ENCODE measurements around the gene HSD11B1L.

DNA sequence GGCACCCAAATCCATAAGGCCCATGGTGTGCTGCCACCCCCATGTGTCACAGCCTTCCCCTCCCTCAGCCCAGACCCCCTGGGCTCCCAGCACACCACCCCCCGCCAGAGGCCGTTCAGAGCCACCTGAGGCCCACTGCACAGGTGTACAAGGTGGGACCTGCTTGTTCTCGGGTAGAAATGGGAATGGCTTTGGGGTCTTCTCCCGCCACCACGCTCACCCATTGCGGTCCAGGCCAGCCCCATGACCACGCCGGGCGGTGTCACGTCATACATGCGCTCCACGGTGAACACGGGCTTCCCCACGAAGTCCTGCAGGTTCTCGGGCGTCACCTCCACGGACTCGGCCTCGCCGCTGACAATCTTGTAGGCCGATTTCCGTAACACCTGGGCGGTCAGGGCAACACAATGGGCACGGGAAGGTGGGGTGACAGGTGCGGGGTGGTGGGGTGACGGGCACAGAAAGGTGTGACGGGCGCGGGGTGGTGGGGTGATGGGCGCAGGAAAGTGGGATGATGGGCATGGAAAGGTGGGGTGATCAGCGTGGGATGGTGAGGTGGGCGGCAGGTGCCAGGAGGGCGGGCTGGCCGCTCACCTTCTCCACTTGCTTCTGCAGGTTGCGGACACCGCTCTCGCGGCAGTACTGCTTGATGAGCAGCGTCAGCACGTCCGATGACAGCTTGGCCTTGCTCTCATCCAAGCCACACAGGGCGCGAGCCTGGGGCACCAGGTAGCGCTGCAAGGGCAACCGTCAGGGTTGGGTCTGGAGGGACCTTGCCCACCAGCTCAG, 13.5 kb downstream of the HSD11B1L start:
- TF ChIP-seq, protein P1, sequence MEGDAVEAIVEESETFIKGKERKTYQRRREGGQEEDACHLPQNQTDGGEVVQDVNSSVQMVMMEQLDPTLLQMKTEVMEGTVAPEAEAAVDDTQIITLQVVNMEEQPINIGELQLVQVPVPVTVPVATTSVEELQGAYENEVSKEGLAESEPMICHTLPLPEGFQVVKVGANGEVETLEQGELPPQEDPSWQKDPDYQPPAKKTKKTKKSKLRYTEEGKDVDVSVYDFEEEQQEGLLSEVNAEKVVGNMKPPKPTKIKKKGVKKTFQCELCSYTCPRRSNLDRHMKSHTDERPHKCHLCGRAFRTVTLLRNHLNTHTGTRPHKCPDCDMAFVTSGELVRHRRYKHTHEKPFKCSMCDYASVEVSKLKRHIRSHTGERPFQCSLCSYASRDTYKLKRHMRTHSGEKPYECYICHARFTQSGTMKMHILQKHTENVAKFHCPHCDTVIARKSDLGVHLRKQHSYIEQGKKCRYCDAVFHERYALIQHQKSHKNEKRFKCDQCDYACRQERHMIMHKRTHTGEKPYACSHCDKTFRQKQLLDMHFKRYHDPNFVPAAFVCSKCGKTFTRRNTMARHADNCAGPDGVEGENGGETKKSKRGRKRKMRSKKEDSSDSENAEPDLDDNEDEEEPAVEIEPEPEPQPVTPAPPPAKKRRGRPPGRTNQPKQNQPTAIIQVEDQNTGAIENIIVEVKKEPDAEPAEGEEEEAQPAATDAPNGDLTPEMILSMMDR (conservative IDR thresholded peaks at IDR 0.05; ENCODE audit: low read depth, low read length), result no peak
- no peak for TF ChIP-seq EZH2 (IDR thresholded peaks at IDR 0.05; ENCODE audit: low read length, unreplicated experiment)
- no peak for TF ChIP-seq EZH2phosphoT487 (IDR thresholded peaks at IDR 0.05; ENCODE audit: borderline replicate concordance, low read length)
